ENCODE results near the gene GPR108.

GPR108 gene

DNA sequence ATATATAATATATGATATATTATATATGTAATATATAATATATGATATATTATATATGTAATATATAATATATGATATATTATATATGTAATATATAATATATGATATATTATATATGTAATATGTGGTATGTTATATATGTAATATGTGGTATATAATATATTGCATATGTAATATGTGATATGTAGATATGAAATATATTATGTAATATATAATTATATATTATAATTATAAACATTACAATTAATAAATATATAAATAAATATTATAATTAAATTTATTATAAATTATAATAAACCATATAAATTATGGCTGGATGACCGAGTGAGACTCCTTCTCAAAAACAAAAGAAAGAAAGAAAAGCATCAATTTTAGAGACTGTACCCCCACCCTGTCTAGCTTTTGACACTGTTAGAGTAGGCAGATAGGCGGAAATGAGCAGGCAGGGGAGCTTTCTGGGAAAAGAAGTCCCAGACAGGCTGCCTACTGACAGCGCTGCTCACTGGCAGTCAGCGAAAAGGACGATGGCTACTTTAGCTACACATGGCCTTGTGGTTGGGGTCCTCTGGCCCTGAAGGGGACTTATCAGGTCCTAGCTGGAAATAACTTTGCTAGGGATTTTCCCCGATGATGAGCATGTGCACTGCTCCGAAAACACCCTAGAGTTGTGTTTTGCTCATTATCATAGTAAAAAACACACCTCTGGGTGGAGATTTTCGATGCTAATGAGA, 36.6 kb downstream of the GPR108 start:
- no peak for DNase-seq

DNA sequence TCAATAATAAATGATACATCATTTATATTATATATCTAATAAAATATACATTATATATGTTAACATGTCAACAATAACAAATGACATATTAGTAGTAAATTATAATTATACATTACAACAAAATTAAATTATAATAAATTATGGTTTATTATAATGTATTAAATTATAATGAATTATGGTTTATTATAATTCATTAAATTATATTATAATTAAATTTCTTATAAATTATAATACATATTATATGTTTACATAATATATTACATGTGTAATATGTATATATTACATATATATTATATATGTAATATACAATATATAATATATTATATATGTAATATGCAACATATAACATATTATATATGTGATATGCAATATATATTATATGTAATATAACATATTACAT, 37.4 kb downstream of the GPR108 start:
- no peak for DNase-seq

DNA sequence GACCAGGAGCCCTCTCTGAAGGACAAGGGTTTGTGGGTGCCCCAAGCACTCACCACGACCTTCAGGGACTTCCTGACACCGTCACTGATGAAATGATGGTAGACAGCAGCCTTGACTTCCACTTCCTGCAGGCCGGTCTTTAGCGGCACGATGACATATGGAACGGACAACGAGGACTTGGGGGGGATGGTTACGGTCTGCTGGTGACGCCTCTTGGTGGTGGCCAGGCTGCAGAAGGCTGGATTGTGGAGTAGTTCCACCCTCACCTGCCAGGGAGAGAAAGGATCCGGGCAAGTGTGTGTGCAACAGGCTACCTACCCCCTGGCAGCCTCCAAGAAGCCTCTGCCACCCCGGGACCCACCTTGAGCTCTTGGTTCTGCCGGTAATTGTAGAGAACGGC, 40.1 kb downstream of the GPR108 start:
- no peak for DNase-seq

DNA sequence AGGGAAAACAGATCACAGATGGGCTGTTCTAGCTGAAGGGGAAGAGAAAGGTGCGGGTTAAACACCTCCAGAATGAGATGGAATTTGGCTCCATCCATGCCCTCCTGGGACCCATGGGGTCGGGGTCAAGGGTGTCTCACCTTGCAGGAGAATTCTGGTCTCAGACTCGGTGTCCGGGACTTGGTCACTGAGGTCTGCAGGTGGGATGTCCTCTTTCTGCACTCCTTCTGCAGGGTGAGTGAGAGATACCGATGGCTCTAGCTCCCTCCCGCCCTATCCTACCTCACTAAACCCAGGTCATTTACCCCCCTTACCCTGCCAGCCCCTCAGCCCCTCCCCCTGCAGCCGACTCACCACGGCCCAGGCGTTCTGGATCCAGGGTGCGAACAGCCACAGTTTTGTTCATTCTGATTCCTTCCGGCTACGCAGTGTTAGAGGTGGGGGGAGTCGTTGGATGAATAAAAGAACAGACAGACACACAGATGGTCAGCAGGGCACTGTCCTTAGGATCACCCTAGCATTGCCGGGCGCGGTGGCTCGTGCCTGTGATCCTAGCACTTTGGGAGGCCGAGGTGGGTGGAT, 41.0 kb downstream of the GPR108 start:
- no peak for DNase-seq

DNA sequence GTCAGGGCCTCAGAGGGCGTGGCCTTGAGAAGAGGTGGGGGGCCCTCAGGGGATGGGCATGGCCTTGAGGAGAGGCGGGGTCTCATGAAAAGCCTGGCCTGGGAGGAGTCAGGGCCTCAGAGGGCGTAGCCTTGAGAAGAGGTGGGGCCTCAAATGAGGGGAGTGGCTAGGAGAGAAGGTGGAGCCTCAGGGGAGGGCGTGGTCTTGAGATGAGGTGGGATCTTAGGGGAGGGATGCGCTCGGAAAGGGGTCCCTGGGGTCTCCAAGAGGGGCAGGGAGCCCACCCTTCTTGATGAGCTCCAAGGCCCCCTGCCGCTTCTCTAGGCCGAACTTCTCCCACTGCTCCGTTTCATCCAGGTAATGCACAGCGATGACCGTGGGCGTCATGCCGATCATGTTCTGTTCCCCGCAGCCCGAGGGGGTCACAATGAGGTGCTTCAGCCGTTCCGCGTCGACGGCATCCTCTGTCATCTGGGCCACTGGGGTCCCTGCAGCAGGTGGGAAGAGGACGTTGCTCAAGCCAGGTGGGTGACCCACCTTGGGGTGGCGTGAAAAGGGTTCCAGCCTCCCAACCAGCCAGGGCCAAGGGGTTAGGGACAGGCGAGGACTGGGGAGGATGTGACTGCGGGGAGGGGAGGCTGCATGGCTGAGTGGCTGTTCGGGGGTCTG, 43.1 kb downstream of the GPR108 start:
- DNase-seq = no peak

DNA sequence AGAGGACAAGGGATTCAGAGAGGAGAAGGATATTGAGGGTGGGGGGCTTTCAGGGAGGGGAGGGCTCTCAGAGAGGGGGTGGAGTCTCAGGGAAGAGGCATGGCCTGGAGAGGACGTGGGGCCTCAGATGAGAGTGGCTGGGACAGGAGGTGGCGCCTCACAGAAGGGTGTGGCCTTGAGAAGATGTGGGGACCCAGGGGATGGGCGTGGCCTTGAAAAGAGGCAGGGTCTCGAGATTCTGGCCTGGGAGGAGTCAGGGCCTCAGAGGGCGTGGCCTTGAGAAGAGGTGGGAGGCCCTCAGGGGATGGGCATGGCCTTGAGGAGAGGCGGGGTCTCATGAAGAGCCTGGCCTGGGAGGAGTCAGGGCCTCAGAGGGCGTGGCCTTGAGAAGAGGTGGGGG, 43.7 kb downstream of the GPR108 start:
- DNase-seq = no peak

DNA sequence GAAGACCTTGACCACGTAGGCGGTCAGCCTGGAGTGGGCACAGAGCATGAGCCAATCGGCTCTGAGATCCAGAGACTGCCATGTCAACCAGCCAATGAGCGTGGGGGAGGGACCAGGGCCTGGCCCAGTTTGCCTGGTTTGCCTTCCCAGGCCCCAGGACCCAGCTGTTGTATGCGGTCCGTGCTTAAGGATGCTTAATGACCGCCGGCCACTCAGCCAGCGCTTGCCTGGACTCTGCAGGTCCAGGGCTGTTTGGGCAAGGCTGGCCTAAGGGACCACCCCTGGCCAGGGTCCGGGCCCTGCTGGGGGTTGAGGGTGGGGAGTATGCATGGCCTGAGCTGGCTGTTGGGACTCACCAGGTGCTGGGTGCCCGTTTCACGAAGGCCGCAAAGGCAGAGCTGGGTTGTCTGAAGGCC, 44.3 kb downstream of the GPR108 start:
- no peak for DNase-seq

DNA sequence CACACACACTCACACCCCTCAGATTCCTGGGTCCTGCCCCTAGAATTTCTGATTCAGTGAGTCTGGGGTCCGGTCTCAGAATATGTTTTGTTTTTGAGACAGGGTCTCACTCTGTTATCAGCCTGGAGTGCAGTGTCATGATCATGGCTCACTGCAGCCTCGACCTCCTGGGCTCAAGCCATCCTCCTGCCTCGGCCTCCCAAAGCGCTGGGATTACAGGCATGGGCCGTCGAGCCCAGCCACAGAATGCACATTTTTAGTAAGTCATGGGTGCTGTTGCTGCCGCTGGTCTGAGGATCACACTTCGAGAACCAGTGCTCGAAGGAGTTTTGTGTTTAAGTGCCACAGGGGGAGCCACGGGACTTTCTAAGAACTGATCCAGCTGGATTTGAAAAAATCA, 45.4 kb downstream of the GPR108 start:
- DNase-seq = no peak

DNA sequence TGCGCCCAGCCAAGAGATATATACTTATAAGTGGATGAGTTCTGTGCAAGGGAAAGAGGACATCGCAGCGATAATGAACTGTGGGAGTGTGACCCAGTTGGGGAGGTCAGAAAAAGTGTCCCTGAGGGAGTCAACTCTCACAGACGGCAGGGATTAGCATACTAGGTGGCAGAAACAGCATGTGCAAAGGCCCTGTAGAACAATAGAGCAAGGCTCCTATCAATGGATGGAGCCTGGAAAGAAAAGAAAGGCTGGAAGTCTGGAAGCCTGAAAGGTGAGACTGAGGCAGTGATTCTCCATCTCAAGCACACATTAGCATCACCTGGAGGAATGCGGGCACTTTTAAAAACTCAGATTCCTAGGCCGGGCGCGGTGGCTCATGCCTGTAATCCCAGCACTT, 46.0 kb downstream of the GPR108 start:
- no peak for DNase-seq

DNA sequence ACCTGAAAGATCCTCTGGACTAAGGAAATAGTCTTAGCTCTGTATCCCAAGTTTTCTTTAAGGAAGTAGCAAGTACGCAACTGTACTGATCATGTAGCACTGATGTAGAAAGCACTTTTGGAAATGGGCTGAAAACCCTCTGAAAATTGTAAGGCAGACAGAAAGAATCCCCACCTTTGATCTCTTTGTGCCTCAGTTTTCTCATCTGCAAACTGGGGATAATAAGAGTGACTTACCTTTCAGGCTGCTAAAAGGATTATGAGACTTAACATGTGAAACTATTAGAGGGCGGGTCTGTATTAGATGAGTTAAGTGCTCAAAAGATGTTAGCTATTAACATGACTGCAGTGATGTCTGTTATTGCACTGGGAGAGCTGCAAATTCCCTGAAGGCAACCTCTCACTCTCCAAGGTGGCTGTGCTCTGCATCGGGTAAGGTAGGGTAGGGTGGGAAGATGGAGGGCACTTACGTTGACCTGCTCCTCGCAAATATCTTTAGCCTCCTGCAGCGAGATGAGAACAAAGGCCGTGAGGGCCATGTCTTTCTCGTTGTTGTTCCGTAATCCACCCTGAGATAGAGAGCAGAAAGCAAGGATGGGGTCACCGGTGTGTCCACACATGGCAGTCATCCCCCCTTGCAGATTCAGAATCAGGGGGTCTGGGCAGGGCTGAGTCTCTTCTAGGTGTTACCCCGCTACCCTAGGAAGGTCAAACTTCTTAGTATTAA, 47.1 kb downstream of the GPR108 start:
- no peak for DNase-seq

DNA sequence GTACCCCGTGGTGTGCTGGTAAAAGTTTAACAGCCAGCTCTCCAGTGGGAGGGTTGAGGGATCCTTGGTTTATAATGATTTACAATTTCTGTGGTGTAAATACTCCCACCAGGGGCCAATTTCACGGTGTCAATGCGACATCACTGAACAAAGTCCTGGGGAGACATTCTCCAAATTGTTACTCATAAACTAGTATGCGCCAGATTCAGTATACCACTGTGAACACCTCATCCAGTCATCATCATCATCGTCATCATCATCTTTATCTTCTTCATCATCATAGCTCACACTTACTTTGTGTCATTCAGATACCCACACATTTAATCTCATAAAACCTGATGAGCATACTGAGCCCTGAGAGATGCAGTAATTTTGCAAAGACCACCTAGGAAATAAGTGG, 50.3 kb downstream of the GPR108 start:
- DNase-seq = no peak

DNA sequence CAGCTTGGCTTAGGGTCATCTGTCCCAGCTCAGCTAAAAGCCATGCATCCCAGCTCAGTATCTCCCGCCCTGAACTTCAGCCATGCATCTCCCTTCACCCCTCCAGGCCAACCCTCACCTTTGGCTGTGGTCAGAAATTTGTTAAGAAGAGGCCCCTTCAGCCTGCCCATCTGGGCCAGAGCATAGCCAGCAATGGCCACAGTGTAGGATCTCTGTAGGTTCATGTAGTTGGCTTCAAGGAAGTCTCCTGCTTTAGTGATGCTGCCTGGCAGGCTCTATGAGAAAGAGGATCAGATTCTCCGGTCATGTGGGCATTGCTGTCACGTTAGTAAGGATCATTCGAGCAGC, 50.8 kb downstream of the GPR108 start:
- no peak for DNase-seq

DNA sequence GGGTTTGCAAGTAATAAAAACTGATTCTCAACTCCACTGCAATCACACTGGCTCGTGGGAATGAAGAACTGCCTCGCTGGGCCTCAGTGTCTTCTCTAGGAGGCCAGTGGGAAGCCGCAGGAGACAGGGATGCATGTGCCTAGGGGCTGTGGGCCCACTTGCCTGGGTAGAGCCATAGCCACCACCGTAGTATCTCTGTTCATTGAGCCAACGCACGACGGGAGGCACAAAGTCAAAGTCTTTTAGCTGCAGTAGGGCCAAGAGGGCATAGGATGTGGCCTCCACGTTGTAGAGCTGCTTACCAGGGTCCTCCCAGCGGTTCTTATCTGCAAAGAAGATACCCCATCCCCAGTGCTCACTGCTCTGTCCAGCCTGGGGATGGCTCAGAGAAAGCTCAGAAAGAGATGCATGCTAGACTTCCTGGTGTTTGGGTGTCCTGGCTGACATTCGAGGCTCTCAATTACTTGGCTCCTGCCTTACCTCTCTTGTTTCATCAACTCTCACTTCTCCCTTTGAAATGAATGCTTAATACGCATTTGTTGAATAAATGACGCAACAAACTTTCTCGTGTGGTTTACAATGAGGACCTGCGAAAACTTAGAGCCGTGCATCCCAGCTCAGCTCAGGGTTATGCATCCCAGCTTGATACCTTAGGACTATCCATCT, 51.3 kb downstream of the GPR108 start:
- no peak for DNase-seq

DNA sequence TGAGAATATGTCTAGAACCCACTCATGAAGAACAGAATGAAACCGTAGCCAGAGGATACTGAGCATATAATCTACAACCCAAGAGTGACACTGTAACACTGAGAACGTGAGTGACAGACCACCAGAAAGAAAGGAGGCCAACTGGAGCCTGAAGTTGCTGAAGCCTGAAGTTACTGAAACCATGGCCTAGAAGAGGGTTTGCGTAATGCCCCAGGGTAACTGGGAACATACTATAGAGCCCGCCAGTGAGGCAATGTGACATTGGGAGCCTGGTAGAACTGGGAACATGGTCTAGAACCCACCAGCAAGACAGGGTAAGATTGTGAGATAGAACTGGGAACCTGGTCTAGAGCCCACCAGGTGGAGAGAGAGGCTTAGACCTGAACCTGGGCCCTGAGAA, 51.9 kb downstream of the GPR108 start:
- no peak for DNase-seq

DNA sequence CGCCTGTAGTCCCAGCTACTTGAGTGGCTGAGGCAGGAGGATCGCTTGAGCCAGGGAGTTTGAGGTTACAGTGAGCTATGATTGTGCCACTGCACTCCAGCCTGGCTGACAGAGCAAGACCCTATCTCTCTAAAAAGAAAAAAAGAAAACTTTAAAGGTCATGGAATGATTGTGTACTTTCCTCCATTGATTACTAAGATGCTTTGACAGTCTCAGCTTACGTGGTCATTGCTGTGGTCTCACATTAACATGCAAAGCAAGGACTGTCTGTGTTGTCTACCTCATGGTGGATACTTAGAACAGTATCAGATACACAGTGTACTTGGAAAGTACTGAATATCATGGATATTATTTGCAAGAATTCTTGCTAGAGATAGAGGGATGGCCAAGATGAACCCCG, 53.4 kb downstream of the GPR108 start:
- DNase-seq = no peak

DNA sequence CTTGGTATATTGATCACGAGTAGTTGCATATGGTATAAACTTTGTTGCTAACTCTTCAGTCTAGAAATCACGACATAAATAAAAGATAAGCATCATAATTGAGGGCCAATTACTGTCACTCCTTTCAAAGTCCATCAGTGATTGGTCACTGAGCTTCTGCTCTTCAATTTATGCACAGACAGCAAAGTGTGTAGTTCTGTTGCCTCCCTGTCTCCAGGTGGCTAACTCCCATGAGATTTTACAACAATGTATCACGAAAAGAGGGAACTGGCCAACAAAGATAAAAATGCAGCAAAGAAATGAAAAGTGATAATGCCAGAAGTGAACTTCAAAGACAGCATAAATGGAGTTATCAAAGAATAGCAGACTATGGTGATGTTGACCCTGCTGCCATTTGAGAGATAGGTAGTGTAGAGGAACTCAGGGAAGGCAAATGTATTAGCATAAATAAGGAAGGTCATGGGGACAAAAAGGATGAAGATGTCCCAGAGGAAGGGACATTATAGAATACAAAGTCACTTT, 54.7 kb downstream of the GPR108 start:
- no peak for DNase-seq

DNA sequence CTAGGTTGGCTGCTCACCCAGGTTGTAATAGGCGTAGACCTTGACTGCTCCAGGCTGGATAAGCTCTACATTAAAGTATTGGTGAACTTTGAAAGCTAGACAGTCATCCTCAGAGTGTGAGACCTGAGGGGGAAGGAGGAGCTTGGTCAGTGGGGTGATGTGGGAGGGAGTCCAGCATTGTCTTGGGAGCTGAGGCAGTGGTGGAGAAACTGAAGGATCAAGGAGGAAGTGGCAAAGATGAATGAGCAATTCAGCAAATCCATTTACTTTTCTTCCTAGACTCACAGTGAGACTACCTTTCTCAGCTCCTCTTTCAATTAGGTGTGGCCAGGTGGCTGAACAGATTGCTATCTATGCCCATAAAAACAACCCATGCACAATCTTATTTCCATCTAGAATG, 57.2 kb downstream of the GPR108 start:
- no peak for DNase-seq
